SIG-M5 treated with dmso at 0.1 percent for 504 hours (cell line): ENCODE data around the gene DLGAP1.
"Not testable (repeated sequence)": the region's sequence is repeated elsewhere in the genome, so short reads cannot be mapped to it uniquely, and the experiment has no call there.

Experiments used
- DNase-seq: peaks from one replicate; lab custom pipeline; 2025; ENCODE audit not compliant: unreplicated experiment; lab: John Stamatoyannopoulos, UW

DLGAP1 gene

GRCh38 chr18:4391859-4392258 is 63.2 kb downstream of the DLGAP1 start:
- DNase-seq: no peak

- DNase-seq: no peak
Observed at GRCh38 chr18:4385876-4386275, 69.2 kb downstream of the DLGAP1 start.

GRCh38 chr18:4384932-4385331 is 70.2 kb downstream of the DLGAP1 start:
- DNase-seq: no peak

GRCh38 chr18:4374564-4374963 is 80.5 kb downstream of the DLGAP1 start:
- no peak for DNase-seq

GRCh38 chr18:4369705-4370104 is 85.4 kb downstream of the DLGAP1 start:
- DNase-seq: no peak

- DNase-seq: no peak
Observed at GRCh38 chr18:4360221-4360715, 94.8 kb downstream of the DLGAP1 start.

GRCh38 chr18:4358618-4359017 is 96.5 kb downstream of the DLGAP1 start:
- DNase-seq: no peak

GRCh38 chr18:4357579-4357978 is 97.5 kb downstream of the DLGAP1 start:
- DNase-seq: no peak

- no peak for DNase-seq
Observed at GRCh38 chr18:4356929-4357328, 98.2 kb downstream of the DLGAP1 start.

GRCh38 chr18:4353853-4354418 is 101.2 kb downstream of the DLGAP1 start:
- no peak for DNase-seq

GRCh38 chr18:4352746-4353551 is 102.2 kb downstream of the DLGAP1 start:
- DNase-seq: no peak

GRCh38 chr18:4351005-4351404 is 104.1 kb downstream of the DLGAP1 start:
- DNase-seq: no peak

GRCh38 chr18:4335386-4335785 is 119.7 kb downstream of the DLGAP1 start:
- DNase-seq: no peak

- no peak for DNase-seq
Observed at GRCh38 chr18:4333043-4333442, 122.1 kb downstream of the DLGAP1 start.

- DNase-seq: no peak
Observed at GRCh38 chr18:4319738-4320677, 135.1 kb downstream of the DLGAP1 start.

GRCh38 chr18:4318311-4318710 is 136.8 kb downstream of the DLGAP1 start:
- DNase-seq: no peak

GRCh38 chr18:4311945-4312344 is 143.2 kb downstream of the DLGAP1 start:
- DNase-seq: not testable (repeated sequence)

GRCh38 chr18:4311136-4311535 is 144.0 kb downstream of the DLGAP1 start:
- DNase-seq: no peak

GRCh38 chr18:4309227-4309626 is 145.9 kb downstream of the DLGAP1 start:
- DNase-seq: no peak

GRCh38 chr18:4308576-4308975 is 146.5 kb downstream of the DLGAP1 start:
- no peak for DNase-seq

- DNase-seq: no peak
Observed at GRCh38 chr18:4299395-4299794, 155.7 kb downstream of the DLGAP1 start.
